AG04449 (cell line): ENCODE data around the gene WDR5B.

Source experiments
- CTCF ChIA-PET: fragments of 350-600 bp; formaldehyde crosslinking; extraction: SDS; loops from one replicate; lab custom pipeline; 2021; ENCODE audit warnings: antibody characterized with exemption; lab: Yijun Ruan, JAX
- POLR2A ChIA-PET: fragments of 400-600, 350-600 bp; formaldehyde crosslinking; extraction: SDS; loops from one replicate; lab custom pipeline; 2020; ENCODE audit warnings: antibody characterized with exemption, inconsistent platforms; lab: Yijun Ruan, JAX
- DNase-seq: peaks from one replicate; pipeline ENCODE4 v3.0.0-alpha.2; 2010; ENCODE audit warnings: low read depth, low spot score
- H3K4me3 ChIP-seq: 2 replicates; pipeline ENCODE4 v1.5.1; 2011; ENCODE audit warnings: low read depth, mild to moderate bottlenecking, control low read depth, low read length
- TF ChIP-seq, protein P1 (sequence below): IDR thresholded peaks from one replicate; pipeline ENCODE4 v1.5.1; 2011; ENCODE audit warnings: mild to moderate bottlenecking, moderate library complexity, low read length, control low read depth, inconsistent platforms; ENCODE audit not compliant: insufficient read depth; ENCODE audit errors: missing control alignments

The WDR5B gene

DNA sequence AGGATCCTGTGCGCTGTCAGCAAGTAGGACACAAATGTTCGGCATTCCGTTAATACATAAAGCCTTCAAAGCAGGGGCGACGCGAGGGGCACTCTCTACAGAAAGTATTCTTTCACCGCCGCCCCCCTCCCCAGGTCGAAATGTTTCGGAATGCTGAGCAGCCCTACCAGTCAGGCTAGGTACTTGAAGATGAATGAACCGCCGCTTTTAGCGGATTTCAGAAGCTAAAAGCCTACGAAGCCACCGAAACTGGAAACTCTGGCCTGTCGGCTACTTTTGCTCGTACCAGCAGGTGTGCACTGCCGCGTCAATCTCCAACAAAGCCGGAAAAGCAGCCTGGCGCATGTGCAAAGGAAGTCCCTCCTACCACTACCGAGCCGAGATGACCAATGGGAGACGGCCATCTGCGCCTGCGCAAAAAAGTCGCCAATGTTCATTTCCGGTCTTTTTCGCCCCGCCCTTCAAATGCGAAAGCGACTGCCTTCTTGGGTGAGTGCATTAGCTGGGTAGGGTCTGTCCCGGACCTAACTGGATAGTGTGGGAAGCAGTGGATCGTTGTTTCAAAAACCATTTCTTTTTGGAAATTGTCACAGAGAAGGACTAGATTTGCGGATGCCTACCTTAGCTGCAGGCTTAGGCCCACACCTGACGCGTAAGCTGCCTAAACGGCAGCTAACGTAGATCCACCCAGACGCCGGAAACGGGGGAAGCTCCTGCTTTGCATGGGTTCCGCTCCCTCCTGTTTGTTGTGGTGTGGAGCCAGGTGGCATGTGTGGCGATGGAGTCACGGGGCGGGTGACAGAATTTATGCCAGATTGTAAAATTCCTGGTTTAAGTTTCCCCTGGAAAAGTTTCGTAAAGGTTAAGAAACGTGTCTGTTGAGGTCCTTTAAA lies at the start of gene WDR5B:
TSS of gene WDR5B (minus strand) at position 301 of the 893 bp plus-strand sequence. CDS start 534 bp downstream, outside the sequence.
- CTCF ChIA-PET, result interaction anchor here (0.8 to 3.3 kb wide), 7 partner anchors 9 to 314 kb away, joined by 3 to 13 read pairs (median 6); partner anchors contain the start of gene FAM162A
- DNase-seq, result peak; percentile 86
- TF ChIP-seq, protein P1, sequence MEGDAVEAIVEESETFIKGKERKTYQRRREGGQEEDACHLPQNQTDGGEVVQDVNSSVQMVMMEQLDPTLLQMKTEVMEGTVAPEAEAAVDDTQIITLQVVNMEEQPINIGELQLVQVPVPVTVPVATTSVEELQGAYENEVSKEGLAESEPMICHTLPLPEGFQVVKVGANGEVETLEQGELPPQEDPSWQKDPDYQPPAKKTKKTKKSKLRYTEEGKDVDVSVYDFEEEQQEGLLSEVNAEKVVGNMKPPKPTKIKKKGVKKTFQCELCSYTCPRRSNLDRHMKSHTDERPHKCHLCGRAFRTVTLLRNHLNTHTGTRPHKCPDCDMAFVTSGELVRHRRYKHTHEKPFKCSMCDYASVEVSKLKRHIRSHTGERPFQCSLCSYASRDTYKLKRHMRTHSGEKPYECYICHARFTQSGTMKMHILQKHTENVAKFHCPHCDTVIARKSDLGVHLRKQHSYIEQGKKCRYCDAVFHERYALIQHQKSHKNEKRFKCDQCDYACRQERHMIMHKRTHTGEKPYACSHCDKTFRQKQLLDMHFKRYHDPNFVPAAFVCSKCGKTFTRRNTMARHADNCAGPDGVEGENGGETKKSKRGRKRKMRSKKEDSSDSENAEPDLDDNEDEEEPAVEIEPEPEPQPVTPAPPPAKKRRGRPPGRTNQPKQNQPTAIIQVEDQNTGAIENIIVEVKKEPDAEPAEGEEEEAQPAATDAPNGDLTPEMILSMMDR, result no peak
- POLR2A ChIA-PET, result interaction anchor here (1.6 kb wide), 1 partner anchor 99 kb away, joined by 6 read pairs; the partner anchor contains the start of gene KPNA1
- H3K4me3 ChIP-seq, result peak within 1 kb of the TSS; percentile 87

DNA sequence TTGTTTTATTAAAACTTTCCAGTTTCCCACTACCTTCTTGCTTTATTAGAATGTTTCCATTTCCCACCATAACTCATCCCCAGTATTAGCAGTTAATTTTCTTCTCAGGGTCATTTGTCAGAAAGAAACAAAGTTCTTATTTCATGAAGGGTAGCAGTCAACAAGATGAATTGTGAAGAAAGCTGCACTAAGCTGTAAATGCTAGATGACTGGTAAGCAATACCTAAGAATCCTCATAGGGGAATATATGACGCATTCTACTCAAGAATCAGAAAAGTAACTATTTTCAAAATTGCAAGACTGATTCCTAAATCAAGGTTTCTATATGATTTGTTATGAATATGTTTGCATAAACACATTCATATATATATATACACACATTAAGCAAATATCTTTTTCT lies 48.8 kb upstream of the WDR5B start:
- H3K4me3 ChIP-seq, result no peak overlapping the region
- TF ChIP-seq, protein P1, result no peak
- POLR2A ChIA-PET, result no interaction called here
- CTCF ChIA-PET, result interaction anchor here (0.6 to 0.9 kb wide), 2 partner anchors 49 to 213 kb away, joined by 3 read pairs; no protein-coding TSS in a partner anchor
- DNase-seq, result no peak

DNA sequence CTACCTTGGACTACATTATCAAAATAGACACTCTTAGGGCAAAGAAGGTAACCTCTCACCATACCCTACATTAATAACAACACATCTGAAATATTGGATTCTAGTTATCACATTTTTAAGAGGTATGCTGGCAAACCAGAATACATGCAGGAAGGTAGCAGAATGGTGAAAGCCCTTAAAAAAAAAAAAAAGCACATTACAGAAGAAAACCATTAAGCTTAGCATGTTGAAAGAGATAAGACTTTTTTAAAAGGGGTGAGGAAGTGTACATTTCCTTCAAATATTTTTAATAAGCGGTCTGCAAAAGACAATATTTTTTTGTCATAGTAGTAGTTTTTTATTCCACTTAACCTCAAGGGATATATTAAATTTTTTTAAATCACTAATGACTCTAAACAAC lies 46.5 kb upstream of the WDR5B start:
- no peak overlapping the region for H3K4me3 ChIP-seq
- ChIA-PET POLR2A (no interaction called here), CTCF (interaction anchor here (1.2 kb wide), 1 partner anchor 99 kb away, joined by 3 read pairs; no protein-coding TSS in a partner anchor)
- no peak for DNase-seq
- TF ChIP-seq, protein P1, result no peak

DNA sequence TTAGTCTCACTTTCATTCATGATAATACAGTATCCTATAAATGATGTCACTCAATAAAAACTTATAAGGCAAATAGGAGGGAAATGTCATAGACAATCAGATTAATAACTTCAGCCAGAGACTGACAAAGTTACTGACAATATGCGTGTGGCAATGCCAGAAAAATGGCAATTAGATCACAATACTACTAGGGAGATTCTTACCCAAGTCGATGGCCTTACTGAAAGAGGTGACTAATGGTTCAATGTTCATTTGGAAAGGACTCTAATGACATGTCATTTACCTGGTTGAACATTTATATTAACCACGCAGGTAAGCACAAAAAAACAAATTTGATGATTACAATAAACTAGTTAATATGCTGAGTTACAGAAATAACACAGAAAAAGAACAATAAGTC lies 45.9 kb upstream of the WDR5B start:
- DNase-seq, result no peak
- H3K4me3 ChIP-seq, result no peak overlapping the region
- ChIA-PET POLR2A (no interaction called here), CTCF (interaction anchor here (1.2 kb wide), 1 partner anchor 99 kb away, joined by 3 read pairs; no protein-coding TSS in a partner anchor)
- TF ChIP-seq, protein P1, result no peak

DNA sequence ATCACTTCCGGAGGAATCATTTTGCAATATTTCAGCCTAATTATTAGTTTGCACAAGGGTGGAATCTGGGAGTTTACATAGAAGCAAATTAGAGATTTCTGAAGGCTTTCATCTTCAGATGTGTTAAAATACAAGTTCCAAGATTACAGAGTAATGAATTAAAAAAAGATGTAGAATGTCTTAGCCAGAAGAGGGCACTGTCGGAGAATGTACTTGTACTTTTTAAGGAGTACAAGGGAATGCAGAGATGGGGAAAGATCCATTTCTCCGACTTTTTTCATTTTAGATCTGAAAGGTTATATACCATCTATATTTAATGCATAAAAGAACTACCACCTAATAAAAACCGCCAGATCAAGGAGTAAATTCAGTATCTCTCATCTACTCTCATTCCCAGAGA lies 43.1 kb upstream of the WDR5B start:
- peak; percentile 12 for DNase-seq
- H3K4me3 ChIP-seq, result no peak overlapping the region
- TF ChIP-seq, protein P1, result peak; percentile 26
- ChIA-PET POLR2A (interaction anchor here (0.7 kb wide), 1 partner anchor 105 kb away, joined by 3 read pairs; no protein-coding TSS in a partner anchor), CTCF (interaction anchor here (1.0 to 4.7 kb wide), 14 partner anchors 9 to 301 kb away, joined by 3 to 76 read pairs (median 5); partner anchors contain the start of gene PARP14)

DNA sequence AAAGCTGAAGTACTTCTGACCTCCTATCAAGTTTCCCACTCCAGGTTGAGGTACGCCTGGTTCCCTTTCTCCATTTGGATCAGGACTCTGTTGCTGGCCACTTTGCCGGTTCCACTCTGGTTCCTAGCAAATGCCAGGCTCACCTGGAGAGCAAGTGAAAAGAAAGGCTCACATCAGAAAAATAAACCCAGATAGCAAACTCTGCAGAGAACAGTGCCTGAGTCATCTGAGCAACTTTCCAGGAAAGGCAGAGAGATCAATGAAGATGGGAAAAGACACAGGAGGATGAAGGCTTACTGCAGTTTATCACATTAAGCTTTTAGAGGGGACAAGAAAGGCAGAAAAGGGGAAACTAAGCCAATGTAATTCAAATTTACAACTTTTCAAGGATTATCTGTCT lies 41.8 kb upstream of the WDR5B start:
- CTCF ChIA-PET, result interaction anchor here (0.6 to 4.7 kb wide), 13 partner anchors 11 to 299 kb away, joined by 3 to 76 read pairs (median 4); partner anchors contain the start of genes FAM162A and PARP14
- TF ChIP-seq, protein P1, result no peak
- no peak for DNase-seq
- POLR2A ChIA-PET, result no interaction called here
- no peak overlapping the region for H3K4me3 ChIP-seq
